ENCODE data around the gene ZBTB4.

GRCh38 chr17:7432296-7432695 is 47.1 kb downstream of the ZBTB4 start:
- TF ChIP-seq CTCF (conservative IDR thresholded peaks at IDR 0.05; ENCODE audit: low read depth, low read length) = no peak
- no peak for TF ChIP-seq EZH2 (IDR thresholded peaks at IDR 0.05; ENCODE audit: borderline replicate concordance, low read depth, low read length, poor library complexity, severe bottlenecking)

Measured in A673 (cell line).